Upper lobe of left lung (tissue), 6 donors: ENCODE measurements around the gene ANHX. TPM values are rescaled to one million over a fixed set of nuclear protein-coding genes. Genes with fewer than 3 reads are reported as not detected.

Experiments used
- ATAC-seq, 2 donors: fragments of 200-7000 bp; cut with Tn5 transposase; one replicate each; pipeline ENCODE4 v1.9.1; 2022; ENCODE audit warnings: mild to moderate bottlenecking in 2 of 2, moderate library complexity in 2 of 2; ENCODE audit not compliant: low FRiP score in 2 of 2
- DNase-seq, 2 donors: peaks; one replicate each; pipeline ENCODE4 v3.0.0-alpha.2; 2019 to 2020
- H3K27ac ChIP-seq, 4 donors: fragments of 200-600 bp; sonication (generic); one replicate each; pipeline ENCODE4 v1.5.1; 2016 to 2019
- H3K27me3 ChIP-seq, 4 donors: fragments of 200-600 bp; sonication (generic); one replicate each; pipeline ENCODE4 v1.5.1; 2017 to 2019
- H3K36me3 ChIP-seq, 4 donors: fragments of 200-600 bp; sonication (generic); one replicate each; pipeline ENCODE4 v1.5.1; 2016 to 2019
- H3K4me1 ChIP-seq, 4 donors: fragments of 200-600 bp; sonication (generic); one replicate each; pipeline ENCODE4 v1.5.1; 2018 to 2019
- H3K4me3 ChIP-seq, 4 donors: fragments of 200-600 bp; sonication (generic); one replicate each; pipeline ENCODE4 v1.5.1; 2017 to 2019; ENCODE audit warnings: mild to moderate bottlenecking in 2 of 4, moderate library complexity in 1 of 4
- H3K9me3 ChIP-seq, 4 donors: fragments of 200-600 bp; sonication (generic); one replicate each; pipeline ENCODE4 v1.5.1; 2018 to 2019
- CTCF ChIP-seq, 6 experiments: fragments of 450-650 bp in 4 of 6; fragments of 200-600 bp in 2 of 6; sonication (generic) in 2 of 6; IDR thresholded peaks; one replicate each; pipeline ENCODE4 v1.5.1; 2016 to 2019; ENCODE audit warnings: antibody characterized with exemption in 6 of 6
- EP300 ChIP-seq, 4 donors: sonication (generic); formaldehyde crosslinking; IDR thresholded peaks; one replicate each; pipeline ENCODE4 v1.5.1; 2017; ENCODE audit warnings: antibody characterized with exemption in 4 of 4, control low read depth in 2 of 4
- POLR2A ChIP-seq, 4 donors: fragments of 450-650 bp; IDR thresholded peaks; one replicate each; pipeline ENCODE4 v1.5.1; 2016 to 2017; ENCODE audit warnings: antibody characterized with exemption in 4 of 4, mild to moderate bottlenecking in 2 of 4
- POLR2AphosphoS5 ChIP-seq, 2 donors: sonication (generic); formaldehyde crosslinking; IDR thresholded peaks; one replicate each; pipeline ENCODE4 v1.5.1; 2017; ENCODE audit warnings: antibody characterized with exemption in 2 of 2
- WGBS, 2 donors: methylation state at CpG; one replicate each; pipeline ENCODE4 v1.1.5; 2017 to 2018; 5-methylcytosine and 5-hydroxymethylcytosine counted together
- total RNA-seq, 6 donors: library from RNA; depleted of rRNA in 4 of 6; stranded (reverse); fragments of >200 nt in 4 of 6; gene quantifications; one replicate each; pipeline versions ENCODE4 v1.1.0 to v1.2.1, GENCODE V29; 2016 to 2021
- donor health status: DM: no; HTN: no; CAD: no; lungs with moderate emphysema.
- donor health status: DM: no; HTN: yes; CAD: no; lungs with severe emphysema.

ANHX gene
- total RNA-seq, 6 donors from 2014 or later: not detected

- H3K36me3 ChIP-seq: peaks cover 77 to 91% (median 85%) of the 10 kb centered on the region in 4 donors
- WGBS, 2 donors: 98 to 100% methylated on average over 5 of the region's 5 CpGs
- H3K27me3 ChIP-seq: no peaks in the 10 kb centered on the region
- no peaks in the 10 kb centered on the region for H3K4me1 ChIP-seq
- DNase-seq (no peak), ATAC-seq (no peak)
- no peak overlapping the region for H3K27ac ChIP-seq
- TF ChIP-seq POLR2AphosphoS5 (IDR thresholded peaks at IDR 0.05) (no peak), POLR2A (IDR thresholded peaks at IDR 0.05) (no peak), EP300 (IDR thresholded peaks at IDR 0.05) (no peak), CTCF (IDR thresholded peaks at IDR 0.05) (no peak)
- H3K4me3 ChIP-seq: no peak overlapping the region
- H3K9me3 ChIP-seq: peaks cover 86 to 92% (median 90%) of the 10 kb centered on the region in 4 donors
These were observed 42.8 kb downstream of the ANHX start for GRCh38 chr12:133192847-133193246.

- H3K27ac ChIP-seq: no peak overlapping the region
- 97 to 98% methylated on average over 2 of the region's 2 CpGs for whole genome bisulfite sequencing, 2 donors
- DNase-seq (no peak), ATAC-seq (no peak)
- H3K9me3 ChIP-seq: peaks cover 73 to 100% (median 98%) of the 10 kb centered on the region in 4 donors
- no peak for TF ChIP-seq POLR2AphosphoS5 (IDR thresholded peaks at IDR 0.05)
- TF ChIP-seq CTCF (IDR thresholded peaks at IDR 0.05): no peak
- TF ChIP-seq POLR2A (IDR thresholded peaks at IDR 0.05): no peak
- TF ChIP-seq EP300 (IDR thresholded peaks at IDR 0.05): no peak
- H3K4me3 ChIP-seq: no peak overlapping the region
- H3K27me3 ChIP-seq: no peaks in the 10 kb centered on the region
- H3K4me1 ChIP-seq: no peaks in the 10 kb centered on the region
- peaks cover 80 to 100% (median 99%) of the 10 kb centered on the region in 4 donors for H3K36me3 ChIP-seq
These were observed 45.5 kb downstream of the ANHX start for GRCh38 chr12:133190176-133190575.

- peak within 1 kb of the TSS; percentile 67 to 89 (median 79) for H3K4me3 ChIP-seq
- WGBS, 2 donors: 1 to 2% methylated on average over 25 to 40 of the region's 40 CpGs
- DNase-seq (peak; percentile 91 to 96), ATAC-seq (peak; percentile 95 to 98)
- H3K27me3 ChIP-seq: no peaks in the 10 kb centered on the region
- H3K36me3 ChIP-seq: peaks cover 6 to 37% (median 30%) of the 10 kb centered on the region in 4 donors
- TF ChIP-seq POLR2A (IDR thresholded peaks at IDR 0.05) (peak in 1 of 4 donors; percentile 61), POLR2AphosphoS5 (IDR thresholded peaks at IDR 0.05) (peak; percentile 83 to 85), CTCF (IDR thresholded peaks at IDR 0.05) (peak; percentile 46 to 82 (median 68)), EP300 (IDR thresholded peaks at IDR 0.05) (no peak)
- H3K27ac ChIP-seq: peak within 1 kb of the TSS; percentile 72 to 82 (median 77)
- H3K4me1 ChIP-seq: peaks cover 6 to 14% (median 8%) of the 10 kb centered on the region in 4 donors
- peaks cover 6 to 58% (median 41%) of the 10 kb centered on the region in 4 donors for H3K9me3 ChIP-seq
These were observed 54.3 kb downstream of the ANHX start, which contains the start of gene ZNF268 for GRCh38 chr12:133181238-133181959. Gene ZNF268, plus strand, starts transcription at chr12:133181495. Its CDS starts 503 bp downstream, at chr12:133181998.

- no peak for DNase-seq
- H3K9me3 ChIP-seq: peaks cover 8 to 50% (median 34%) of the 10 kb centered on the region in 4 donors
- peak overlapping the region in 1 of 4 donors; percentile 73 for H3K27ac ChIP-seq
- H3K4me1 ChIP-seq: peaks cover 6 to 14% (median 8%) of the 10 kb centered on the region in 4 donors
- TF ChIP-seq CTCF (IDR thresholded peaks at IDR 0.05): no peak
- no peak for TF ChIP-seq POLR2A (IDR thresholded peaks at IDR 0.05)
- TF ChIP-seq EP300 (IDR thresholded peaks at IDR 0.05): no peak
- no peak for TF ChIP-seq POLR2AphosphoS5 (IDR thresholded peaks at IDR 0.05)
- 98% methylated on average over 8 of the region's 8 CpGs for WGBS, 2 donors
- H3K4me3 ChIP-seq: peak overlapping the region in 1 of 4 donors; percentile 89
- no peaks in the 10 kb centered on the region for H3K27me3 ChIP-seq
- no peak for ATAC-seq
- H3K36me3 ChIP-seq: peaks cover 5 to 29% (median 23%) of the 10 kb centered on the region in 4 donors
These were observed 55.0 kb downstream of the ANHX start for GRCh38 chr12:133180669-133181068.
